ENCODE measurements around the gene SLC44A5. TPM values are rescaled to one million over a fixed set of nuclear protein-coding genes. Genes with fewer than 3 reads are reported as not detected.
A peak's percentile ranks its signal among the peaks of the same experiment; 100 is the strongest.

SLC44A5 gene
- total RNA-seq, 1 donor from 2014 or later: 4.1 TPM

DNA sequence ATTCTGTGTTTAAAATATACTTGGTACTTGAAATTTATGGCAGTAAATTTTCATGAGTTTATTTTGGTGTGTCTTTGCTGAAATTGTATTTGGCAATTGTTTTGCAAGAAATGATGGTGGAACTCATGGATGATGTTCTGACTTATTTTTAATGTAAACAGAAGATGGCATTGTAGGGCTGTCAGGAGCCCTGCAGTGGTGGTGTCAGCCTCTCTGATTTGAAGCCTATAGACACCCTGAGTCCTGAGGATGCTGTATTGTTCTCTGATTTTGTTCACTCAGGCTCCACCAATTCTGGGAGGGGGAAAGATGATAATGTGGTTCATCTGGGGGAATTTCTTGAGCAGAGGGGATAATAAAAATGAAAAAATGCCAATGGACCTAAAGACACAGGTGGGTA lies 396.9 kb downstream of the SLC44A5 start:
- H3K4me1 Mint-ChIP-seq: no peaks in the 10 kb centered on the region
- H3K4me3 Mint-ChIP-seq: no peak overlapping the region
- no peaks in the 10 kb centered on the region for H3K36me3 Mint-ChIP-seq
- no peak overlapping the region for H3K27ac Mint-ChIP-seq
- no peaks in the 10 kb centered on the region for H3K9me3 Mint-ChIP-seq
- TF ChIP-seq, protein P1, sequence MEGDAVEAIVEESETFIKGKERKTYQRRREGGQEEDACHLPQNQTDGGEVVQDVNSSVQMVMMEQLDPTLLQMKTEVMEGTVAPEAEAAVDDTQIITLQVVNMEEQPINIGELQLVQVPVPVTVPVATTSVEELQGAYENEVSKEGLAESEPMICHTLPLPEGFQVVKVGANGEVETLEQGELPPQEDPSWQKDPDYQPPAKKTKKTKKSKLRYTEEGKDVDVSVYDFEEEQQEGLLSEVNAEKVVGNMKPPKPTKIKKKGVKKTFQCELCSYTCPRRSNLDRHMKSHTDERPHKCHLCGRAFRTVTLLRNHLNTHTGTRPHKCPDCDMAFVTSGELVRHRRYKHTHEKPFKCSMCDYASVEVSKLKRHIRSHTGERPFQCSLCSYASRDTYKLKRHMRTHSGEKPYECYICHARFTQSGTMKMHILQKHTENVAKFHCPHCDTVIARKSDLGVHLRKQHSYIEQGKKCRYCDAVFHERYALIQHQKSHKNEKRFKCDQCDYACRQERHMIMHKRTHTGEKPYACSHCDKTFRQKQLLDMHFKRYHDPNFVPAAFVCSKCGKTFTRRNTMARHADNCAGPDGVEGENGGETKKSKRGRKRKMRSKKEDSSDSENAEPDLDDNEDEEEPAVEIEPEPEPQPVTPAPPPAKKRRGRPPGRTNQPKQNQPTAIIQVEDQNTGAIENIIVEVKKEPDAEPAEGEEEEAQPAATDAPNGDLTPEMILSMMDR (IDR thresholded peaks at IDR 0.05; ENCODE audit: unreplicated experiment): no peak
- no peak for DNase-seq (ENCODE audit: low spot score in 2 of 2, unreplicated experiment in 2 of 2)
- peaks cover 3% of the 10 kb centered on the region for H3K27me3 Mint-ChIP-seq (ENCODE audit: low read depth)

DNA sequence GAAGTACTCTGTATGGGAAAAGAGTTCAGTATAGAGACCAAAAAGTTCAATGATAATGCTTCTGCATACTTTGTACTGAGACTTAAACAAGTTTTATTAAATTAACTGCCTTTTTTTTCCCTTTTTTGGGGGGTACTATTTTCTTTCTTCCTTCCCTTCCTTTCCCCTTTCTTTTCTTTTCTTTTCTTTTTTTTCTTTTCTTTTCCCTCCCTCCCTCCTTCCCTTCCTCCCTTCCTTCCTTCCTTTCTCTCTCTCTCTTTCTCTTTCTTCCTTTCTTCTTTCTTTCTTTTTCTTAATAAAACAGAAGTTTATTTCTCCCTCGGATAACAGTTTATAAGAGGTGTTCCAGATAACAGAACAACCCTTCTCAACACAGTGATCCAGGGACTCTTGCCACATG lies 399.3 kb downstream of the SLC44A5 start:
- H3K9me3 Mint-ChIP-seq: no peaks in the 10 kb centered on the region
- no peak overlapping the region for H3K4me3 Mint-ChIP-seq
- no peaks in the 10 kb centered on the region for H3K36me3 Mint-ChIP-seq
- TF ChIP-seq, protein P1 (IDR thresholded peaks at IDR 0.05; ENCODE audit: unreplicated experiment): no peak
- DNase-seq (ENCODE audit: low spot score in 2 of 2, unreplicated experiment in 2 of 2): no peak
- no peak overlapping the region for H3K27ac Mint-ChIP-seq
- H3K27me3 Mint-ChIP-seq (ENCODE audit: low read depth): peaks cover 7% of the 10 kb centered on the region
- H3K4me1 Mint-ChIP-seq: no peaks in the 10 kb centered on the region

DNA sequence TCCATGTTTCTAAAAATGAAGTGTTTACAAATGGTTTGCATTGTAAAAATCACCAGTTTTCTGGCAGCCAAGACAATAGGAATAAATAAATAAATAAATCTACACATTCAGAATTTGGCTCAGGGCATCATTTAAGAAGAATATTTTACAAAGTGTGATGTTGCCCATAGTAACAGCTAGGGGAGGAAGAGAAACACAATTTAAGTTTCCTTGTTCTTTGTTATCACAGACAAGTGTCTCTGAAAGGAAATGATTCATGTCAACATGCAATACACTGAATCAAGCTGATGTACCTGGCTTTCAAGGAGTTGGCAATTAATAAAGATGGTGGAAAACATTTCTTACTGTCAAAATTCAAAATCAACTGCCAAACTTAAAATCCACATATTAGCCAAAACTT lies 402.1 kb downstream of the SLC44A5 start:
- Mint-ChIP-seq H3K4me3 (no peak overlapping the region), H3K4me1 (no peaks in the 10 kb centered on the region), H3K9me3 (no peaks in the 10 kb centered on the region), H3K27ac (no peak overlapping the region), H3K36me3 (no peaks in the 10 kb centered on the region), H3K27me3 (ENCODE audit: low read depth) (peaks cover 20% of the 10 kb centered on the region)
- TF ChIP-seq, protein P1 (IDR thresholded peaks at IDR 0.05; ENCODE audit: unreplicated experiment): no peak
- no peak for DNase-seq (ENCODE audit: low spot score in 2 of 2, unreplicated experiment in 2 of 2)

DNA sequence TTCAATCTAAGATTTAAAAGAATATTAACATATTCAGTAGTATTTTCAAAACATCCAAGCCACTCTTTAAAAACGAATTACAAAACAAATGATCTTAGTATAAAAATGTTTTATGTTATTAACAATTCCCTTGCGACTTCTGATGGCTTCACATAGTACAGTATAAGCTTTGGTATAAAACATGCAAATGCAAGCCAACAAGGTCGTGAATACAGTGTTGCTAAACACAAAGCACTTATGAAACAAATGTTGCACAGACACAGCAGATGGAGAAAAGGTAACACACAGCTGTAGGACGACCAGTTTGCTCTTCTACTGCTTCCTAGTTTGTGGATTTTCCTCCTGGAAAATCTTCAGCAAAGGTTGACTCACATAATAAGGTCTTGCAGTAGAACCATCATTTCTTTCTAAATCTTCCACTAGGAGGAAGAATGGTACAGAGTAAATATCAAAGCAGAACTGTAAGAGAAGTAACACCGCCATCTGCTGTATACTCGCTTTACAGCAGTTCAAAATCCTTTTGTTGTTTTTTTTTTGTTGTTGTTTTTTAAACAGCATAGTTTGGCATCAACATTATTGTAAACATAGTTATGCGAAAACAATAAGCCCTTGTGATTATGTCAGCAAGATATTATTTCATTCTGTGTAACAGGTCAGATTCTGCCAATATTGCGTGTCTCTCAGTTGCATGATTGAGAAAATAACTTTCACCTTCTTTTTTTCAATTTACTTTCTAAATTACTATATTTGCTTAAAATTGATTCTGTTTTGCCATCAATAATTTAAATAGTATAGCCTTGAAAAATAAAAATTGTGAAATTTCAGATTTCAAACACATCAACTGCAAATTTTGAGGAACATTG lies 407.3 kb downstream of the SLC44A5 start:
- Mint-ChIP-seq H3K27me3 (ENCODE audit: low read depth) (peaks cover 28% of the 10 kb centered on the region), H3K4me3 (no peak overlapping the region), H3K4me1 (no peaks in the 10 kb centered on the region), H3K9me3 (no peaks in the 10 kb centered on the region), H3K27ac (no peak overlapping the region), H3K36me3 (no peaks in the 10 kb centered on the region)
- TF ChIP-seq, protein P1 (IDR thresholded peaks at IDR 0.05; ENCODE audit: unreplicated experiment): peak; percentile 53
- no peak for DNase-seq (ENCODE audit: low spot score in 2 of 2, unreplicated experiment in 2 of 2)

DNA sequence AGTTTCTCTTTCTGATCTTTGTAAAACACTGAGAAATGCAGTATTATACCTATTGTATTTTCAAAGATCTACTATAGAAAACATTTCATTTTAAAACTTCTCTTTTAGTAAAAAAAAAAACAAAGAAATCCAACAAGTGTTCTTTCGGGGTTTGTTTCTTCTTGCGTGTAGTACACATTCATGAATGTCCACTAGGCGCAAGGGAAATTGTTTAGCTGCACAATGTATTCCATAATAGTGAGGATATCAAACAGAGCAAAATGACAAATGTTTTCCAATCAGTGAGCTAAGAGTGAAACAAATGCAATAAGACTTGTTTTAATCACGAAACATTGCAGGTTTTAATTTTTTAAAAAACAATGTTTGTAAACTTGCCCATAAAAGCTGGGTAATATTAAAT lies 408.2 kb downstream of the SLC44A5 start:
- Mint-ChIP-seq H3K9me3 (no peaks in the 10 kb centered on the region), H3K4me1 (no peaks in the 10 kb centered on the region), H3K27ac (no peak overlapping the region), H3K4me3 (no peak overlapping the region), H3K36me3 (no peaks in the 10 kb centered on the region), H3K27me3 (ENCODE audit: low read depth) (peaks cover 34% of the 10 kb centered on the region)
- DNase-seq (ENCODE audit: low spot score in 2 of 2, unreplicated experiment in 2 of 2): no peak
- TF ChIP-seq, protein P1 (IDR thresholded peaks at IDR 0.05; ENCODE audit: unreplicated experiment): no peak
